CD1c-positive myeloid dendritic cell (primary cell): Measurements from ENCODE around the gene SH2D6.
"Not testable (repeated sequence)": the region's sequence is repeated elsewhere in the genome, so short reads cannot be mapped to it uniquely, and the experiment has no call there.

Source experiments
- DNase-seq: peaks from one replicate; pipeline ENCODE4 v3.0.0-alpha.2; 2016; ENCODE audit errors: extremely low spot score

The SH2D6 gene

GRCh38 chr2:85468096-85468703 lies 49.7 kb downstream of the SH2D6 start:
- no peak for DNase-seq

DNA sequence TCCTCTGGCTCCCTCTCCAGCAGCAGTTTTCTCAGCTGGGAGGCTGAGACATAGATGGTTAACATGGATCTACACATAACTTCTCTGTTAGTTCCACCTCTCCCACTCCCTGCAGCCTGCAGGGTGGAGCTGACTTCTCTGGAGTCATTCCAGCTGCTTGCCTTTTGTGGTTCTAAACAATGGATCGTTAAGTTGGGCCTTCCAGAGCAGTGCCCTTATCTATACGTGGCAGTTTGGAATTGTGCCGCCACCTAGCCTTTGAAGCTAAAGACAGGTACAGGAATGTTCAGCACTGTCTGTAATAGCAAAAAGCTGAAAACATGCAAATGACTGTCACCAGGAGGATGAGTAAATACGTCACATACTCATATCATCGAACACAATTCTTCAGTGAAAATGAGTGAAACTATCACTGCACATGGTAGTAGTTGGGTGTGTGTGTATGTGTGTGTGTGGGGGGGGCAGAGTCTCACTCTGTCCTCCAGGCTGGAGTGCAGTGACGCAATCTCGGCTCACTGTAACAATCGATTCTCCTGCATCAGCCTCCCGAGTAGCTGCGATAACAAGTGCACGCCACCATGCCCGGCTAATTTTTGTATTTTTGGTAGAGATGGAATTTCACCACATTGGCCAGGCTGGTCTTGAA lies 50.3 kb downstream of the SH2D6 start:
- no peak for DNase-seq

GRCh38 chr2:85470850-85471800 lies 52.6 kb downstream of the SH2D6 start:
- DNase-seq: peak; percentile 8

DNA sequence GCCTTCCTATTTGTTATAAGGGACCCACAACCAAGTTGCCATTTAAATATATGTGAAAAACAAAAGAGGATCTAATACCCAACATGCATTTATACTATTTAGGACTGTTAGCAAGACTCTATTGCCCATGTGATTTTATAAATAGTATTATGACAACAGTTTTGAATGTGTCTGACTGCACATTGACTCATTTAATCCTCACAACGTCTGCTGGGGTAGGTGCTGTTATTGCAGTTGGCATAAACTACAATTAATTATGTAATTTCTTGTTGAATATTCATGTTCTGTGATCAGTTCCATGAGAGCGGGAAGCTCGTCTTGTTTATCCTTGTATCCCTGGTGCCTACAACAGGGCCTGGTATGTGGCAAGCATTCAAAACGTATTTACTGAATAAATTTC lies 53.7 kb downstream of the SH2D6 start:
- no peak for DNase-seq

DNA sequence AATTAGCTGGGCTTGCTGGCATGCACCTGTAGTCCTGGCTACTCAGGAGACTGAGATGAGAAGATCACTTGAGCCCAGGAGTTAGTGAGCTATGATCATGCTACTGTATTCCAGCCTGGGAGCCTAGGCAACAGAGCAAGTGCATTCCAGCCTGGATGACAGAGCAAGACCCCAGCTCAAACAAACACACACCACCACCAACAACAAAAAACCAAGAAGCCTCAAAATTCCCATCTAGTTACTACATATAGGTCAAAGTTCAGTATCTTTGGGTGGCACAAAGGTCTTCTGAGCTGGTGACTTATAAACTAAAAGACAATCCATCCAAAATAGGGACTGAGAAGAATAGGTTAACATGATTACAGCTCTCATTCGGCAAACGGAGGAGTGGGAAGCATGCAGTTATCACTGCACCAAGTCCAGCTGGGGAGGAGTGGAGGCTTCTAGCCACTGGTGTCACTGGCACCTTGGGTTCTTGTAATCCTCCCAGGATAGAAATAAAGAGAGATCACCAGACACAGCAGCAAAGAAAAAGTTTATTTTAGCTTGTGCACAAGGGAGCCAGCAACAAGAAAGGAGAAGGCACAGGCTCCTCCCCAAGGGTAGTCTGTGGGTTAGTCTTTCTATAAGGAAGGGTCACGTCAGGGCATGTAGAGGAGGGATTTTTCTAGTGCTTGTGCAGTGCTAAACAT lies 57.4 kb downstream of the SH2D6 start:
- DNase-seq: no peak

DNA sequence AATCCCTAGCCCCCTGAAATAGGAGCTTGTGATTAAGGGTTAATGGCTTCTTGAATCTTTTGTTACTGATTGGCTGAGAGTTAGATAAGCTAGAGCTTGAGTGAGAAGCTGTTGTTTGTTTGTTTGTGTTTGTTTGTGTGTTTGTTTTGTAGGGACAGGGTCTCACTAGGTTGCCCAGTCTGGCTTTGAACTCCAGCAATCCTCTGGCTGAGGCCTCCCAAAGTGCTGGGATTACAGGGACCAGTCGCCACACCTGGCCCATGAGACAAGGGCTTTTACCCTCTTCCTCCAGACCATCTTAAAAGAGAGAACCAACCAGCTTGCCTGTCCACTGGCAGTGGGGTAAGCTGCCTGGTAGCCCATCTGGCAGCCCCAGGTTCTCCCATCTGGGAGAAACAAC lies 58.1 kb downstream of the SH2D6 start:
- DNase-seq: no peak

DNA sequence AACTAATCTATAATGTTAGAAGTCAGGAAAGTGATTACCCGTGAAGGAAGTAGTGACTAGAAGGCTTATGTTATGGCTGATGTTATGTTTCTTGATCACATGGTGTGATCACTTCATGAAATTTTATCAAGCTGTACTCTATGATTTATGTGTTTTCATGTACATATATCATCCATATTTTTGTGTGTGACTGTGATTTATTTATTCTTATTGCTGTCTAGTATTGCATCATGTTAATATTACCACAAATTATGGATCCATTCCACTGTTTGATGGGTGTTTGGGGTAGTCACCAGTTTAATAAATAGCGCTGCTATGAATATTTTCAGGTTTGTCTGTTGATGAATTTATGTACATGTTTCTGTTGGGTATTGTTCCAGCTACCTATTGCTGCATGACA lies 59.4 kb downstream of the SH2D6 start:
- DNase-seq: no peak

DNA sequence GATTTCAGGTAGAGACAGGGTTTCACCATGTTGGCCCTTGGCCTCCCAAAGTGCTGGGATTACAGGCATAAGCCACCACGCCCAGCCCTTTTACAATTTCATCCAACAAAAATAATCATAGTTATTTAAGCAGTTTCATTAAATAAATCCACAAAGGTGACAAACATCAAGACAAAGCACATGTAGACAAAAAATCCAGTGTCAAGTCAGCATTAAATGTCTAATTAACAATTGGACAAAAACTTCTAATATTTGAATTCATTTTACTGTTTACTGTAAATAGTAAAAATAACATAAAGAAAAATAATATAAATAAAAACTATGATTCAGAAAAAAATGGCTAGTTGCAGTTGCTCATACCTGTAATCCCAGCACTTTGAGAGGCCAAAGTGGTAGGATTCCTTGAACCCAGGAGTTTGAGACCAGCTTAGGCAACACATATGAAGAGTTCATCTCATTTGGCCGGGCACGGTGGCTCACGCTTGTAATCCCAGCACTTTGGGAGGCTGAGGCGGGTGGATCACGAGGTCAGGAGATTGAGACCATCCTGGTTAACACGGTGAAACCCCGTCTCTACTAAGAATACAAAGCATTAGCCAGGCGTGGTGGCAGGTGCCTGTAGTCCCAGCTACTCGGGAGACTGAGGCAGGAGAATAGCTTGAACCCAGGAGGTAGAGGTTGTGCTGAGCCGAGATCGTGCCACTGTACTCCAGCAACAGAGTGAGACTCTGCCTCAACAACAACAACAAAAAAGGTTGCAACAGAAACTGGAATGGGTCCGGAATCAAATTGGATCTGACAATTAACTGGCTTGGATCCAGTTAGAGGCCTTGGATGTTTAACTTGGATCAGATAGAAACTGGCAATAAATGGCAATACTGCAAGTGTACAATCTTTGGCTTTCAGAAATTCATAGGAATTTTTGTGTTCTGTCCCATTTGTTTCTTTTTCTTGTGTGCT lies 63.6 kb downstream of the SH2D6 start:
- DNase-seq: no peak

- not testable (repeated sequence) for DNase-seq
Observed at GRCh38 chr2:85484615-85485014, 66.1 kb downstream of the SH2D6 start.

DNA sequence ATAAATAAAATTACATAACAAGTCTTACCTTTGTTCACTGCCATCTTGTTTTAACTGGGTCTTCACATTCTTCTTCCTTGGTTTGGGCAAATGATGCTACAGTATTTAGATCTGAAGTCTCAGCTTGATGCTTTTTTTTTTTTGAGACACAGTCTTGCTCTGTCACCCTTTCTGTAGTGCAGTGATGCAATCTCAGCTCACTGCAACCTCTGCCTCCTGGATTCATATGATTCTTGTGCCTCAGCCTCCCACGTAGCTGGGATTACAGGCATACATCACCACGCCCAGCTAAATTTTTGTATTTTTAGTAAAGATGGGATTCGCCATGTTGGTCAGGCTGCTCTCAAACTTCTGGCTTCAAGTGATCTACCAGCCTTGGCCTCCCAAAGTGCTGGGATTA lies 67.3 kb downstream of the SH2D6 start:
- peak; percentile 48 for DNase-seq
